ENCODE data around the gene CACNG7. TPM values are rescaled to one million over a fixed set of nuclear protein-coding genes. Genes with fewer than 3 reads are reported as not detected.
A peak's percentile ranks its signal among the peaks of the same experiment; 100 is the strongest.

Gene CACNG7
- total RNA-seq, 1 experiment from 2014 or later = 22.7 TPM

GRCh38 chr19:53960886-53961285 is 51.8 kb downstream of the CACNG7 start:
- H3K36me3 Mint-ChIP-seq (ENCODE audit: insufficient read depth in 1 of 3, low read depth in 3 of 3) = peaks cover 19 to 24% (median 22%) of the 10 kb centered on the region in 3 experiments
- H3K14ac ChIP-seq (ENCODE audit: insufficient read depth, low read length) = no peak overlapping the region
- H3K27me3 Mint-ChIP-seq (ENCODE audit: low read depth) = peaks cover 75% of the 10 kb centered on the region
- no peak overlapping the region for H2BK15ac ChIP-seq (ENCODE audit: low read depth, low read length)
- DNase-seq = no peak
- H2BK12ac ChIP-seq (ENCODE audit: insufficient read length, low read depth, low read length) = no peak overlapping the region
- no peak overlapping the region for H2AFZ ChIP-seq (ENCODE audit: low read length)
- no peak overlapping the region for H3K4ac ChIP-seq (ENCODE audit: low read depth, low read length)
- peak overlapping the region; percentile 99 for H3K4me2 ChIP-seq (ENCODE audit: insufficient read depth, insufficient read length, low read length)
- H3K9me3 Mint-ChIP-seq = no peaks in the 10 kb centered on the region
- H3K23me2 ChIP-seq (ENCODE audit: insufficient read length, low read depth, low read length, poor library complexity, severe bottlenecking) = peaks cover 44% of the 10 kb centered on the region
- no peak overlapping the region for H2BK5ac ChIP-seq (ENCODE audit: insufficient read length, low read length)
- no peaks in the 10 kb centered on the region for H3K9me3 ChIP-seq (ENCODE audit: control insufficient read depth, low read depth, low read length)
- no peaks in the 10 kb centered on the region for H4K20me1 ChIP-seq (ENCODE audit: control insufficient read depth, insufficient read depth, insufficient read length)
- H3K27ac Mint-ChIP-seq = peak overlapping the region in 1 of 3 experiments; percentile 0; a peak in 3 of 7 replicates
- H4K91ac ChIP-seq (ENCODE audit: insufficient read length, low read depth, low read length) = no peak overlapping the region
- H3K79me1 ChIP-seq (ENCODE audit: insufficient read depth, low read depth, low read length, poor library complexity, severe bottlenecking) = no peaks in the 10 kb centered on the region
- no peak overlapping the region for H3K18ac ChIP-seq (ENCODE audit: insufficient read length, low read depth, low read length)
- H3K27ac ChIP-seq (ENCODE audit: insufficient read length, low read depth, low read length) = no peak overlapping the region
- no CpG with 5 or more reads among the region's 8 CpGs for whole genome bisulfite sequencing (ENCODE audit: extremely low coverage, insufficient read length, low lambda C conversion rate)
- H3K56ac ChIP-seq (ENCODE audit: insufficient read length, low read depth, low read length) = no peak overlapping the region
- no peaks in the 10 kb centered on the region; the same call in 1 of the 2 replicates for H3K27me3 ChIP-seq (ENCODE audit: insufficient read depth, low read length)
- TF ChIP-seq CTCF (conservative IDR thresholded peaks at IDR 0.05) = no peak
- H3K4me1 ChIP-seq (ENCODE audit: insufficient read depth, low read length) = peaks cover 5% of the 10 kb centered on the region; the same call in 1 of the 2 replicates
- peaks cover 56 to 66% of the 10 kb centered on the region in 2 experiments for H3K4me1 Mint-ChIP-seq
- no peak overlapping the region for H3T11ph ChIP-seq (ENCODE audit: low read length)
- H3K4me3 Mint-ChIP-seq = peak overlapping the region; percentile 64 to 94
- H2BK120ac ChIP-seq (ENCODE audit: low read depth, low read length, poor library complexity, severe bottlenecking) = no peak overlapping the region
- no peak overlapping the region for H2BK20ac ChIP-seq (ENCODE audit: low read depth, low read length, poor library complexity, severe bottlenecking)
- no peak overlapping the region for H3K9ac ChIP-seq (ENCODE audit: extremely low read depth, insufficient read length, low read length)
- H2AK5ac ChIP-seq (ENCODE audit: insufficient read length, low read length) = no peak overlapping the region
- no peak overlapping the region for H4K5ac ChIP-seq (ENCODE audit: insufficient read length, low read depth, low read length)
- H3K23ac ChIP-seq (ENCODE audit: insufficient read length, low read depth, low read length) = no peak overlapping the region
- no peaks in the 10 kb centered on the region for H3K79me2 ChIP-seq (ENCODE audit: insufficient read depth, low read length)
- no peak overlapping the region for H4K8ac ChIP-seq (replicated peaks; ENCODE audit: insufficient read length, low read depth, low read length)
